Breast epithelium (tissue), 4 donors: ENCODE data around the gene RUSF1. TPM values are rescaled to one million over a fixed set of nuclear protein-coding genes. Genes with fewer than 3 reads are reported as not detected.
"Not testable (repeated sequence)": the region's sequence is repeated elsewhere in the genome, so short reads cannot be mapped to it uniquely, and the experiment has no call there.

ENCODE experiments used
- DNase-seq, 2 donors: peaks; one replicate each; pipeline ENCODE4 v3.0.0-alpha.2; 2019; ENCODE audit warnings: low spot score in 2 of 2
- H3K27ac ChIP-seq, 2 donors: fragments of 200-600 bp; sonication (generic) in 1 of 2; one replicate each; pipeline ENCODE4 v1.5.1; 2016 to 2019; ENCODE audit warnings: mild to moderate bottlenecking in 1 of 2
- H3K27me3 ChIP-seq, 2 donors: fragments of 200-600 bp; sonication (generic) in 1 of 2; one replicate each; pipeline versions ENCODE4 v1.5.1 to v1.6.0; 2017 to 2019; ENCODE audit warnings: control low read depth in 1 of 2, mild to moderate bottlenecking in 1 of 2
- H3K36me3 ChIP-seq: fragments of 200-600 bp; one replicate; pipeline ENCODE4 v1.5.1; 2019
- H3K4me1 ChIP-seq, 2 donors: fragments of 200-600 bp; sonication (generic); one replicate each; pipeline ENCODE4 v1.5.1; 2016 to 2019; ENCODE audit warnings: control low read depth in 1 of 2
- H3K4me3 ChIP-seq, 3 donors: fragments of 200-600 bp; sonication (generic); 1 replicate in 2 of 3; 2 replicates in 1 of 3; pipeline ENCODE4 v1.5.1; 2016 to 2019; ENCODE audit warnings: mild to moderate bottlenecking in 3 of 3, moderate library complexity in 2 of 3
- H3K9me3 ChIP-seq, 2 donors: fragments of 200-600 bp; sonication (generic) in 1 of 2; one replicate each; pipeline ENCODE4 v1.5.1; 2016 to 2019; ENCODE audit warnings: control low read depth in 1 of 2
- CTCF ChIP-seq, 3 donors: fragments of 450-650 bp; IDR thresholded peaks; one replicate each; pipeline ENCODE4 v1.5.1; 2016 to 2017; ENCODE audit warnings: antibody characterized with exemption in 3 of 3, mild to moderate bottlenecking in 3 of 3, moderate library complexity in 3 of 3
- POLR2A ChIP-seq: fragments of 450-650 bp; IDR thresholded peaks from one replicate; pipeline ENCODE4 v1.6.1; 2016; ENCODE audit warnings: antibody characterized with exemption, mild to moderate bottlenecking, moderate library complexity
- POLR2AphosphoS5 ChIP-seq, 3 donors: sonication (generic); formaldehyde crosslinking; IDR thresholded peaks; one replicate each; pipeline ENCODE4 v1.6.1; 2017; ENCODE audit warnings: antibody characterized with exemption in 3 of 3
- intact Hi-C: fragments of 100-400 bp; cut with DNase I; formaldehyde crosslinking; loops from one replicate; pipeline ENCODE4 v1.15.1; 2023; ENCODE audit warnings: low total_unique reads
- total RNA-seq, 3 donors: library from RNA; depleted of rRNA; stranded (reverse); fragments of >200 nt; gene quantifications; one replicate each; pipeline ENCODE4 v1.1.0, GENCODE V29; 2016

The RUSF1 gene
- total RNA-seq, 3 donors from 2014 or later: 44.2 to 75.4 (median 68.2) TPM

- H3K4me1 ChIP-seq: peaks cover 0 to 10% of the 10 kb centered on the region in 2 donors
- intact Hi-C loops: no loop called here
- TF ChIP-seq POLR2AphosphoS5 (IDR thresholded peaks at IDR 0.05): no peak
Measured at GRCh38 chr16:31505483-31505882, 2.7 kb downstream of the RUSF1 start.

DNA sequence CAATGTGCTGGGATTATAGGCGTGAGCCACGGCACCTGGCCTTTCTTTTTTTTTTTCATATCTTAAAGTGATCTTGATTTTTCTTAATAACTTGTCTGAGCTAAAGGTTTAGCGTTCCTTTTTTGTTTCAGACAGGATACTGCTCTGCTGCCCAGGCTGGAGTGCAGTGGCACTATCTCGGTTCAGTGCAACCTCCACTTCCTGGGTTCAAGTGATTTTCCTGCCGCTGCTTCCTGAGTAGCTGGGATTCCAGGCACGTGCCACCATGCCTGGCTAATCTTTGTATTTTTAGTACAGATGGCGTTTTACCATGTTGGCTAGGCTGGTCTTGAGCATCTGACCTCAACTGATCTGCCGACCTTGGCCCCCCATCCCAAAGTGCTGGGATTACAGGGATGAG, 4.0 kb downstream of the RUSF1 start:
- Histone ChIP-seq H3K4me1 (peaks cover 0 to 10% of the 10 kb centered on the region in 2 donors), H3K27me3 (no peaks in the 10 kb centered on the region), H3K36me3 (no peaks in the 10 kb centered on the region), H3K27ac (no peak overlapping the region), H3K9me3 (no peaks in the 10 kb centered on the region), H3K4me3 (no peak overlapping the region)
- no peak for DNase-seq
- no peak for TF ChIP-seq POLR2A
- no peak for TF ChIP-seq POLR2AphosphoS5 (IDR thresholded peaks at IDR 0.05)
- no peak for TF ChIP-seq CTCF (IDR thresholded peaks at IDR 0.05)
- intact Hi-C loops: no loop called here

More at GRCh38 chr16:31505483-31505882, 2.7 kb downstream of the RUSF1 start:
- H3K27ac ChIP-seq: no peak overlapping the region
- no peaks in the 10 kb centered on the region for H3K27me3 ChIP-seq
- H3K36me3 ChIP-seq: no peaks in the 10 kb centered on the region
- no peak for DNase-seq
- H3K4me3 ChIP-seq: no peak overlapping the region
- H3K9me3 ChIP-seq: no peaks in the 10 kb centered on the region

DNA sequence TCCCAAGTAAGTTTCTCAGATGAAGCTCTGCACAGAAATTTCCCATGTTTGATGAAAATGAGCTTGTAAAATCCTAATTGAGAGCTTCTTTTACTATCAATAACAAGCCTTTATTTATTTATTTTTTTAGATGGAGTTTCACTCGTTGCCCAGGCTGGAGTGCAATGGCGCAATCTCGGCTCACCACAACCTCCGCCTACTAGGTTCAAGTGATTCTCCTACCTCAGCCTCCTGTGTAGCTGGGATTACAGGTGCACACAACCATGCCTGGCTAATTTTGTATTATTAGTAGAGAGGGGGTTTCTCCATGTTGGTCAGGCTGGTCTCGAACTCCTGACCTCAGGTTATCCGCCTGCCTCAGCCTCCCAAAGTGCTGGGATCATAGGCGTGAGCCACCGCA, 4.6 kb downstream of the RUSF1 start:
- H3K27ac ChIP-seq, H3K36me3 ChIP-seq, intact Hi-C loops, H3K27me3 ChIP-seq, H3K4me1 ChIP-seq, H3K9me3 ChIP-seq, DNase-seq, H3K4me3 ChIP-seq: not testable (repeated sequence)

DNA sequence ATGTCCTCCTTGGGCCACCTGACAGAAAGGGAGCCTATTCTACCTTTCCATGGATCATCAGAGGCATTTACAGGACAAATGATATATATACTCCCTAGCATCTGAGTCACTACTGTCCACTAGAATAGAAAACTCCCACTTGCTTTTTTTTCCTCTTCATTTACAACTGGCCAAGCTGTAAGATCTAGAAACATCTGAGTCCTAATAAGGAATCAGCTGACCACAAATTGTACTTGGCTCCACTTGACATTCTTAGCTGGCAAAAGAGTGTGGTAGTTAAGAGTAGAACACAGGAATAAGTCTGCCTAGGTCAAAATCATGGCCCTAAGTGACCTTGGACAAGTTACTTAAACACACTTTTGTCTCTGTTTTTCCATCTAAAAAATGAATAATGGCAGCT, 5.2 kb downstream of the RUSF1 start:
- H3K4me1 ChIP-seq: peaks cover 0 to 10% of the 10 kb centered on the region in 2 donors
- H3K27me3 ChIP-seq: no peaks in the 10 kb centered on the region
- H3K9me3 ChIP-seq: no peaks in the 10 kb centered on the region
- H3K27ac ChIP-seq: no peak overlapping the region
- TF ChIP-seq POLR2A (no peak), POLR2AphosphoS5 (IDR thresholded peaks at IDR 0.05) (no peak), CTCF (IDR thresholded peaks at IDR 0.05) (no peak)
- intact Hi-C loops: no loop called here
- no peaks in the 10 kb centered on the region for H3K36me3 ChIP-seq
- no peak for DNase-seq
- no peak overlapping the region for H3K4me3 ChIP-seq

- Histone ChIP-seq H3K27me3 (no peaks in the 10 kb centered on the region), H3K27ac (no peak overlapping the region), H3K4me3 (no peak overlapping the region), H3K4me1 (peaks cover 0 to 4% of the 10 kb centered on the region in 2 donors), H3K36me3 (no peaks in the 10 kb centered on the region), H3K9me3 (no peaks in the 10 kb centered on the region)
- no peak for TF ChIP-seq POLR2A
- no peak for TF ChIP-seq POLR2AphosphoS5 (IDR thresholded peaks at IDR 0.05)
- no peak for TF ChIP-seq CTCF (IDR thresholded peaks at IDR 0.05)
- intact Hi-C loops: no loop called here
- no peak for DNase-seq
Measured at GRCh38 chr16:31501966-31502348, 6.2 kb downstream of the RUSF1 start.

- Histone ChIP-seq H3K27ac (no peak overlapping the region), H3K4me1 (no peaks in the 10 kb centered on the region), H3K27me3 (no peaks in the 10 kb centered on the region), H3K36me3 (no peaks in the 10 kb centered on the region), H3K9me3 (no peaks in the 10 kb centered on the region), H3K4me3 (no peak overlapping the region)
- intact Hi-C loops: no loop called here
- DNase-seq: no peak
- TF ChIP-seq POLR2AphosphoS5 (IDR thresholded peaks at IDR 0.05): no peak
- no peak for TF ChIP-seq CTCF (IDR thresholded peaks at IDR 0.05)
- TF ChIP-seq POLR2A: no peak
Measured at GRCh38 chr16:31501226-31501965, 6.8 kb downstream of the RUSF1 start.
